KMS-11 (cell line): ENCODE results near the gene GATA5.

Source experiments
- H2AFZ ChIP-seq: fragments of 200-600 bp; sonication (generic); 2 replicates; pipeline ENCODE4 v1.6.1; 2016; ENCODE audit warnings: antibody characterized with exemption, mixed run types, low read depth
- H3K27ac ChIP-seq: fragments of 200-600 bp; sonication (generic); 2 replicates; pipeline ENCODE4 v1.6.1; 2016; ENCODE audit warnings: mild to moderate bottlenecking, mixed run types
- H3K27me3 ChIP-seq: fragments of 200-600 bp; sonication (generic); 2 replicates; pipeline ENCODE4 v1.6.1; 2017; ENCODE audit warnings: mild to moderate bottlenecking, low read depth, mixed run types, moderate library complexity; ENCODE audit not compliant: insufficient read depth
- H3K36me3 ChIP-seq: fragments of 200-600 bp; sonication (generic); 2 replicates; pipeline ENCODE4 v1.6.1; 2017; ENCODE audit warnings: mild to moderate bottlenecking, mixed run types; ENCODE audit not compliant: insufficient read depth
- H3K4me1 ChIP-seq: fragments of 200-600 bp; sonication (generic); 2 replicates; pipeline ENCODE4 v1.6.1; 2016; ENCODE audit warnings: mild to moderate bottlenecking, low read depth, mixed run types; ENCODE audit not compliant: poor library complexity, severe bottlenecking
- H3K4me2 ChIP-seq: fragments of 200-600 bp; sonication (generic); 2 replicates; pipeline ENCODE4 v1.7.0; 2016; ENCODE audit warnings: mild to moderate bottlenecking, mixed run types
- H3K4me3 ChIP-seq: fragments of 200-600 bp; sonication (generic); IDR thresholded peaks from 2 replicates; pipeline ENCODE4 v1.6.1; 2017; ENCODE audit warnings: low read depth, low read length, mixed read lengths; ENCODE audit not compliant: insufficient read depth
- H3K79me2 ChIP-seq: fragments of 200-600 bp; sonication (generic); 2 replicates; pipeline ENCODE4 v1.6.1; 2016; ENCODE audit warnings: low read depth, mixed run types; ENCODE audit not compliant: insufficient read depth
- H3K9ac ChIP-seq: fragments of 200-600 bp; sonication (generic); 2 replicates; pipeline ENCODE4 v1.6.1; 2016; ENCODE audit warnings: mild to moderate bottlenecking, mixed run types
- H4K20me1 ChIP-seq: fragments of 200-600 bp; sonication (generic); 2 replicates; pipeline ENCODE4 v1.6.1; 2016; ENCODE audit warnings: mild to moderate bottlenecking, mixed run types; ENCODE audit not compliant: insufficient read depth
- TF ChIP-seq, protein P1 (sequence below): fragments of 200-600 bp; sonication (generic); conservative IDR thresholded peaks from 2 replicates; pipeline ENCODE4 v1.6.1; 2017; ENCODE audit warnings: low read depth, mild to moderate bottlenecking, antibody characterized with exemption, low read length, moderate library complexity, mixed read lengths

GATA5 gene

DNA sequence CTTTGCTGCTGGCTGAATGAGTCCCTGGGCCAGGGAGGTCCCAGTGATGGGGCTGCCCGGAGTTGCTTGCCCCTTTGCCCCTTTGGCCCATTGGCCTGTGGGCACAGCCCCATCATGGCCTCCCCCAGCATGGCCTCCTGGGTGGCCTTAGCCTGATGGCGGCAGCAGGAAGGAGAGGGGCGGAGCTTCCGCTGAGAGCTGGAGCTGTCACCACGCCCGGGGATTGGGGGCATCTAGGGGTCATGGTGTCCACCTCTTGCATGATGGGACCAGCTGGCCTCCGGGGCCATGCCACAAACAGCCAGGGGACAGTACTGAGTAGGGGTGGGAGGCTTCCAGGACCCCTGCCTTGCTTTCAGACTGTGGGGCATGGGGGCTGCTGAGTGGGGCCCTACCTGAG is 31.5 kb upstream of the GATA5 start:
- Histone ChIP-seq H3K79me2 (no peaks in the 10 kb centered on the region), H2AFZ (no peak overlapping the region)

DNA sequence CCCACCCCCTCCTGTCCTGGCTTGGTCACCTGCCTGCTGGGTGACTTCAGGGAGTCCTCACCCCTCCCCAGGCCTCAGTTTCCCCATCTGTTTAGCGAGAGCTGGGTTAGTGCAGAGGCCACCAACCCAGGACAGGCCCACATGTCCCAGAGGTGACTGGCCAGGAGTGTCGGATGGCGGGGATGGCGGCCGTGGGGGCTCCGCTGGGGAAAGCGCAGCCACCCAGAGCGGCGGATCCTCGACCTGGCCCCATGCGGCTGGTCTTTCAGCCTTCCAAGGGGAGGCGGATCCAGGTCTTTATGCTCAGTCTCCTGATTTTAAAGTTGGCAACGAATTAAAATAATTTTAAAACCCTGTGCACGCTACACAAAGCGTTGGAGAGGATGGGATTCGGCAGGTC is 31.0 kb upstream of the GATA5 start:
- Histone ChIP-seq H3K4me1 (no peaks in the 10 kb centered on the region), H3K4me3 (no peak overlapping the region), H3K9ac (no peak overlapping the region), H4K20me1 (no peaks in the 10 kb centered on the region), H3K27ac (no peak overlapping the region), H3K79me2 (no peaks in the 10 kb centered on the region), H3K27me3 (peaks cover 45% of the 10 kb centered on the region), H3K36me3 (no peaks in the 10 kb centered on the region), H2AFZ (no peak overlapping the region), H3K4me2 (no peak overlapping the region)
- TF ChIP-seq, protein P1, sequence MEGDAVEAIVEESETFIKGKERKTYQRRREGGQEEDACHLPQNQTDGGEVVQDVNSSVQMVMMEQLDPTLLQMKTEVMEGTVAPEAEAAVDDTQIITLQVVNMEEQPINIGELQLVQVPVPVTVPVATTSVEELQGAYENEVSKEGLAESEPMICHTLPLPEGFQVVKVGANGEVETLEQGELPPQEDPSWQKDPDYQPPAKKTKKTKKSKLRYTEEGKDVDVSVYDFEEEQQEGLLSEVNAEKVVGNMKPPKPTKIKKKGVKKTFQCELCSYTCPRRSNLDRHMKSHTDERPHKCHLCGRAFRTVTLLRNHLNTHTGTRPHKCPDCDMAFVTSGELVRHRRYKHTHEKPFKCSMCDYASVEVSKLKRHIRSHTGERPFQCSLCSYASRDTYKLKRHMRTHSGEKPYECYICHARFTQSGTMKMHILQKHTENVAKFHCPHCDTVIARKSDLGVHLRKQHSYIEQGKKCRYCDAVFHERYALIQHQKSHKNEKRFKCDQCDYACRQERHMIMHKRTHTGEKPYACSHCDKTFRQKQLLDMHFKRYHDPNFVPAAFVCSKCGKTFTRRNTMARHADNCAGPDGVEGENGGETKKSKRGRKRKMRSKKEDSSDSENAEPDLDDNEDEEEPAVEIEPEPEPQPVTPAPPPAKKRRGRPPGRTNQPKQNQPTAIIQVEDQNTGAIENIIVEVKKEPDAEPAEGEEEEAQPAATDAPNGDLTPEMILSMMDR: no peak

More for the DNA sequence above, 31.5 kb upstream of the GATA5 start:
- TF ChIP-seq, protein P1: no peak
- no peaks in the 10 kb centered on the region for H3K36me3 ChIP-seq
- no peaks in the 10 kb centered on the region for H3K4me1 ChIP-seq
- H4K20me1 ChIP-seq: no peaks in the 10 kb centered on the region
- H3K27ac ChIP-seq: no peak overlapping the region
- no peak overlapping the region for H3K4me3 ChIP-seq
- H3K27me3 ChIP-seq: peaks cover 46% of the 10 kb centered on the region
- no peak overlapping the region for H3K9ac ChIP-seq
- H3K4me2 ChIP-seq: no peak overlapping the region

DNA sequence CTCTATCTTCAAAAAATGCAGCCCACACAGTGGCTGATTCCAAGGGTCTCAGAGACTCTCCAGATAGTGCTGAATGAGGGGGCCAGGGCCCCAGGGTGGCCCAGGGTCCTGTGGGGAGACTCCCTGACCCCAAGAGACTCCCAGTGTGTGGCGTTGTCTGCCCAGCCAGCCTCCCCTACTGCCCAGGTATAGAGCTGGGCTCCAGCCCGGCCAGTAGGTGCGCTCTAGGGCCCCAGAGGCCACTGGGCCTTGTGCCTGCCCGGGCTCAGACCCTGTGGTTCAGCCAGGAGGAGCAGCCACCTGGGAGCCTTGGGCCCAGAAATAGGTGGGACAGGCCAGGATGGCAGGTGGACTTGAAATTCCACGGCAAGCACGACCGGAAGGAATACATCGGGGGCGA is 30.3 kb upstream of the GATA5 start:
- Histone ChIP-seq H3K27me3 (peaks cover 44% of the 10 kb centered on the region), H3K27ac (no peak overlapping the region), H2AFZ (no peak overlapping the region), H3K4me3 (no peak overlapping the region), H3K36me3 (no peaks in the 10 kb centered on the region), H3K9ac (no peak overlapping the region), H3K4me1 (no peaks in the 10 kb centered on the region), H3K4me2 (no peak overlapping the region), H3K79me2 (no peaks in the 10 kb centered on the region), H4K20me1 (no peaks in the 10 kb centered on the region)
- TF ChIP-seq, protein P1: no peak

DNA sequence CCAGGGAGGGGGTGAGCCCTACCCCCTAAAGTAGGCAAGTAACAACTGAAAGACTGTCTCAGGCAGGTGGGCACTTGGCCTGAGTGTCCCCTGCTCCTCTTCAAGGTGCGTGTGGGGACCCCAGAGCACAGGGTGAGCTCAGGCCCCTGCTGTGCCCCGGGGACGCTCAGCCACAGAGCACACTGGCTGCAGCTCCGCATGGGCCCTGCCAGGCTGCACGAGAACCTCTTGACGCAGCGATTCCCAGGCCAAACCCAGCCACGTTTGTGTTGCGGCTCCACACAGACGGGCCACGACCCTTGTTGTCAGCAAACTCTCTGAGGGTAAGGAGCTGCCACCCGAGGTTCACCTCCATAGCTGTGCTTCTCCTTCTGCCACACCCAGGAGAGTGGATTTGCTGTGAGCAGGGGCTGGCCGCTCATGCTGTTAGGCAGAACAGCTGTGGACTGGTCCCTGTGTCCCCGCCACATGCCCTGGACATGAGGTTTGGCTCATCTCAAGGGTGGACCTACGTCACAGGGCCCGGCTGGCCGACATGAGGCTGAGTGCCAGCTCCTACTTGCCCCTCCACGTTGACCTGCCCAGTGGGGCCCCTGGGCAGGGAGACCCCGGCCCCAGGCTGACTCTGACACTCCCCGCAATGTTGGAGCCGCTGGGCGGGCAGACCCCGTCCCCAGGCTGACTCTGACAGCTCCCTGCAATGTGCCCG is 29.7 kb upstream of the GATA5 start:
- Histone ChIP-seq H3K79me2 (no peaks in the 10 kb centered on the region), H3K27ac (no peak overlapping the region), H3K36me3 (no peaks in the 10 kb centered on the region), H4K20me1 (no peaks in the 10 kb centered on the region), H3K9ac (no peak overlapping the region), H3K4me2 (no peak overlapping the region), H3K27me3 (peaks cover 48% of the 10 kb centered on the region), H3K4me1 (no peaks in the 10 kb centered on the region), H3K4me3 (no peak overlapping the region), H2AFZ (no peak overlapping the region)
- TF ChIP-seq, protein P1: no peak
